Stomach smooth muscle (tissue), 2 donors: ENCODE measurements around the gene WDR18.
"Not testable (repeated sequence)": the region's sequence is repeated elsewhere in the genome, so short reads cannot be mapped to it uniquely, and the experiment has no call there.

Experiments
- H3K27ac ChIP-seq: one replicate; pipeline ENCODE4 v1.7.0; 2013; ENCODE audit warnings: mild to moderate bottlenecking, low read length, inconsistent platforms
- H3K27me3 ChIP-seq, 2 donors: one replicate each; pipeline ENCODE4 v1.7.0; 2013; ENCODE audit warnings: low read length in 2 of 2; ENCODE audit not compliant: insufficient read depth in 2 of 2, control insufficient read depth in 1 of 2
- H3K36me3 ChIP-seq, 2 donors: one replicate each; pipeline ENCODE4 v1.7.0; 2013; ENCODE audit warnings: low read length in 2 of 2; ENCODE audit not compliant: control insufficient read depth in 2 of 2, insufficient read depth in 2 of 2
- H3K4me1 ChIP-seq: one replicate; pipeline ENCODE4 v1.7.0; 2013; ENCODE audit warnings: low read length; ENCODE audit not compliant: control insufficient read depth, insufficient read depth
- H3K4me3 ChIP-seq, 2 donors: one replicate each; pipeline ENCODE4 v1.7.0; 2013; ENCODE audit warnings: low read length in 2 of 2
- H3K9ac ChIP-seq, 2 donors: one replicate each; pipeline ENCODE4 v1.7.0; 2013; ENCODE audit warnings: low read length in 2 of 2, mild to moderate bottlenecking in 1 of 2
- H3K9me3 ChIP-seq, 2 donors: one replicate each; pipeline ENCODE4 v1.7.0; 2013; ENCODE audit warnings: low read length in 2 of 2; ENCODE audit not compliant: control insufficient read depth in 2 of 2
- donor health status: healthy.
- donor health status: Pancreatic carcinoma.

Gene WDR18

GRCh38 chr19:1017906-1018305, 33.8 kb downstream of the WDR18 start:
- peaks cover 68% of the 10 kb centered on the region for H3K4me1 ChIP-seq
- no peaks in the 10 kb centered on the region for H3K27me3 ChIP-seq
- H3K9me3 ChIP-seq: no peaks in the 10 kb centered on the region
- H3K4me3 ChIP-seq: no peak overlapping the region
- no peak overlapping the region for H3K27ac ChIP-seq
- peaks cover 3 to 8% of the 10 kb centered on the region in 2 donors for H3K36me3 ChIP-seq
- no peak overlapping the region for H3K9ac ChIP-seq

DNA sequence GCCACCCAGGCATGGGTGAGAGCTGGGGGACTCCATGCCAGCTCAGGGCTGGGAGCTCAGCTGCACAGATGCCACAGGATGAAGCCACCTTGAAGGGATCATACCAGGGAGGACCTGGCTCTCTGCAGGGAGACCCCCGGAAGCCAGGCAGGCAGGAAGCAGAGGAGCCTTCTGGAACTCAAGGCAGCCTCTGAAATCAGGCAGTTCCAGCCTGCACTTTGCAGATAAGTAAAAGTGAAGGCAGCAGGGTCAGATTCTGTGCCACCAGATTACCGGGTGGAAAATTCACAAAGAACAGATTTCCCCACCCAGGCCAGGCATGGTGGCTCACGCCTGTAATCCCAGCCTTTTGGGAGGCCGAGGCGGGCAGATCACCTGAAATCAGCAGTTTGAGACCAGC, 34.2 kb downstream of the WDR18 start:
- Histone ChIP-seq H3K36me3 (peaks cover 3 to 5% of the 10 kb centered on the region in 2 donors), H3K9ac (no peak overlapping the region), H3K4me3 (peak overlapping the region in 1 of 2 donors; percentile 40), H3K27ac (no peak overlapping the region), H3K4me1 (peaks cover 65% of the 10 kb centered on the region), H3K9me3 (no peaks in the 10 kb centered on the region), H3K27me3 (no peaks in the 10 kb centered on the region)

DNA sequence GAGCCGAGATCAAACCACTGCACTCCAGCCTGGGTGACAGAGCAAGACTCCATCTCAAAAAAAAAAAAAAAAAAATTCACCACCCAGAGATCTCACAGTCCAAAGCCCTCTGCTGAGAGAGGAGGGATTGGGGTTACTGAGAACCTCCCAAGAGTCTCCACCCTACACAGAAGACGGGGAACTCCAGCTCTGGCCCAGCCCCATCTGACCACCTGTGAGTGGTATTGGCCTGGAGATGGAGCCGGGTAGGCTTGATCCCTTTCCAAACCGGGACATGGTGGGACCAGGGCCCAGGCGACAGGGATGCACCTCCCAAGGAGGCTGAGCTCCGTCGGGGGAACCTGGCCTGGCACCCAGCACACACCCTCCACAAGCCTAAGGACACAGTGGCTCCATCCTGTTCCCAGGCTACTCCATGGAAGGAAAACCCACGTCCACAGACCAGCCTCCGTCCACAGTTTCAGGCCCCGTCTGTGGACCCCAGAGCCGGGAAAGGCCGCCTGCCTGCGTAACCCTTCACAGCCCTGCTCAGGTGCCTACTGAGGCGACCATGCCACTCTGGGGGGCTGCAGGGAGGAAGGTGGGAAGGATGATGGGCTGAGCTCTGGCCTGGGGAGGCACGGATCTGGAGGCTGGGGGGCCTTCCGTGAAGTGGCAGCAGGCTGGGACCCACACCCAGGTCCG, 34.9 kb downstream of the WDR18 start:
- peaks cover 62% of the 10 kb centered on the region for H3K4me1 ChIP-seq
- peak overlapping the region; percentile 94 for H3K4me3 ChIP-seq
- H3K9me3 ChIP-seq: no peaks in the 10 kb centered on the region
- no peak overlapping the region for H3K9ac ChIP-seq
- no peaks in the 10 kb centered on the region for H3K36me3 ChIP-seq
- no peak overlapping the region for H3K27ac ChIP-seq
- H3K27me3 ChIP-seq: no peaks in the 10 kb centered on the region

GRCh38 chr19:1019616-1019961, 35.4 kb downstream of the WDR18 start:
- peaks cover 62% of the 10 kb centered on the region for H3K4me1 ChIP-seq

DNA sequence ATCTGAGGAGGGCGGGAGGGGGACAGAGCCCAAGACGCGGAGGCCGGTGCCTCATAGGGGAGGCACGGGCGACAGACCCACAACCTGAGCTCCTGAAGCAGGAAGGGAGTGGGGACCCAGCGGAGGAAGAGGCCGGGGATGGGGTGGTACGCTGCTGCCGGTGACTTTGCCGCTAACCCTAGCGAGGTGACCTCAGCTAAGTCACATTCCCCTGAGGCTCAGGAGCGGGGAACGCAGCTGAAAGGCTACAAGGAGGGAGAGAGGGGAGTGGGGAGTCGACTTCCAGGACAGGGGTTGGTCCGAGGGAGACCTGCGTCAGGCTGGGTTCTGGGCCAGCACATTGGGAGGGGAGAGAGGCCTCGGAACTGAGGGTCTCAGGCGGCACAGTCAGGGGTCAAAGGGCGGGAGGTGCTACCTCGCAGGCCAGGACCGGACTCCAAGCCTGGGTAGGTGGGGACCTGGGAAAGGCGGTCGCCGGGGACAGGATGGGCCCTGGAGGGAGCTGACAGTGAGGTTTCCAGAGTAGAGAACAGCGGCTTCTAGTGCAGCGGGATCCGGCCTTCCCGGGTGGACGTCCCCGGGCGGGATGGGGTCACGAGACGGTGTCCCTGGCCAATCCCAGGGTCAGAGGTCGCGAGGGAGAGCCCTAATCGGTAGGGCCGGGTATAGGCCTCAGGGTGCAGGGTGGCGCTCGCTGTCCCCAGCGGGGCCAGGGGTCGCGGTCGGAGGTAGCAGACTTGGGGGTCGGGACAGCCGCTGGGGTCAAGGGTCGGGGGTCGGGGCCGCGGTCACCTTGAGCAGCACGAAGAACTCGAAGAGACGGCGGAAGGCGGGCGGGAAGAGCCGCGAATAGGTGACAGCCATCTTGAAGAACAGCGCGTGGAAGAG, 36.1 kb downstream of the WDR18 start:
- Histone ChIP-seq H3K9me3 (no peaks in the 10 kb centered on the region), H3K4me3 (peak overlapping the region; percentile 94), H3K27ac (peak overlapping the region; percentile 97), H3K4me1 (peaks cover 60% of the 10 kb centered on the region), H3K9ac (peak overlapping the region; percentile 76 to 83), H3K27me3 (no peaks in the 10 kb centered on the region), H3K36me3 (no peaks in the 10 kb centered on the region)

More at GRCh38 chr19:1019616-1019961, 35.4 kb downstream of the WDR18 start:
- Histone ChIP-seq H3K9ac (peak overlapping the region; percentile 76 to 83), H3K27ac (no peak overlapping the region), H3K9me3 (no peaks in the 10 kb centered on the region), H3K4me3 (peak overlapping the region; percentile 94), H3K27me3 (no peaks in the 10 kb centered on the region), H3K36me3 (no peaks in the 10 kb centered on the region)

DNA sequence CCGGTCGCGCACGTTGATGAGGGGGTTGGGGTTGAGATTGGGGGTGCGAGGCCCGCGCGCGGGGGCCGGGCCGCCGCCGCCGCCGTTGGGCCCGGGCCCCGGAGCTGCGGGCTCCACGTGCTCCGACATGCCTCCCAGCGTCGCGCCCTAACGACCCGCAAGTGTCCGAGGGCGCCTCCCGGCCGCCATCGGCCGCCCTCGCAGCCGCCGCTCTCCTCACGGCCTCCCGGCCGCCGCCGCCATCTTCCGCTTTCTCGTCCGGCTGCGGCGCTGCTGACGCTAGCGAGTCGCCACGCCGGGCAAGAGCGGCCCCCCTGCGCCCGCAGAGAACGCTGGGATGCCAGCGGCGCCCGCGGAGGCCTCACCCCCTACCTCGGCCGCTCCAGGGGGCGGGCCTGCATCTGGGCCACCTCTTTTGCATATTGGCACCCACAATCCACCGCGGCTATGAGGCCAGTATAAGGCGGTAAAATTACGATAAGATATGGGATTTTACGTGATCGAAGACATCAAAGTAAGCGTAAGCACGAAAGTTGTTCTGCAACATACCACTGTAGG, 36.8 kb downstream of the WDR18 start, which contains the start of gene TMEM259:
Gene TMEM259 (minus strand): TSS at position 256 of the 558 bp plus-strand sequence. CDS start 127 bp downstream, at position 129.
- Histone ChIP-seq H3K4me3 (peak within 1 kb of the TSS; percentile 94), H3K4me1 (peaks cover 55% of the 10 kb centered on the region)

DNA sequence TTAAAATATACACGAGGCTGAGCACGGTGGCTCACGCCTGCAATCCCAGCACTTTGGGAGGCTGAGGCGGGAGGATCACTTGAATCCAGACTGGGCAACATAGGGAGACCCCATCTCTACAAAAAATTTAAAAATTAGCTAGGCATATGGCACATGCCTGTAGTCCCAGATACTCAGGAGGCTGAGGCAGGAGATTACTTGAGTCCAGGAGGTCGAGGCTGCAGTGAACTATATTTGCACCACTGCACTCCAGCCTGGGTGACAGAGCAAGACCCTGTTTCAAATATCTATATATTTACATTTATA, 39.7 kb downstream of the WDR18 start:
- H3K36me3 ChIP-seq, H3K27ac ChIP-seq, H3K27me3 ChIP-seq, H3K9ac ChIP-seq, H3K9me3 ChIP-seq, H3K4me3 ChIP-seq: not testable (repeated sequence)
- H3K4me1 ChIP-seq: peaks cover 39% of the 10 kb centered on the region

More for the DNA sequence above, 36.8 kb downstream of the WDR18 start, which contains the start of gene TMEM259:
- H3K27me3 ChIP-seq: no peaks in the 10 kb centered on the region
- no peaks in the 10 kb centered on the region for H3K36me3 ChIP-seq
- H3K9ac ChIP-seq: peak within 1 kb of the TSS; percentile 76 to 83
- H3K9me3 ChIP-seq: no peaks in the 10 kb centered on the region
- H3K27ac ChIP-seq: peak within 1 kb of the TSS; percentile 97

DNA sequence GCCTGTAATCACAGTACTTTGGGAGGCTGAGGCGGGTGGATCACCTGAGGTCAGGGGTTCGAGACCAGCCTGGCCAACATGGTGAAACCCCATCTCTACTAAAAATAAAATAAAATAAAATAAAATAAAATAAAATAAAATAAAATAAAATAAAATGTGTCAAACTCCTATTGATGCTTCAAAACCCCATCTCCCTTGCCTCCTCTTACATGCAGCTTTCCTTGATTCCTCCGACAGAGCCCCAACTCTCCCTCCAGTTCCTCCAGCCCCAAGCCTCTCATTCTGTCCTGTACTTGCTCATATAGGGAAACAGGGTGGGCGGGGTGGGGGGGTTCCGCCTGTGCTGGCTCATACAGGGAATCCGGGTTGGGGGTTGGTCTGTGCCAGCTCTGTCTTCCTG, 40.9 kb downstream of the WDR18 start:
- not testable (repeated sequence) for H3K36me3 ChIP-seq, H3K4me3 ChIP-seq, H3K27ac ChIP-seq, H3K9me3 ChIP-seq, H3K9ac ChIP-seq, H3K27me3 ChIP-seq
- peaks cover 31% of the 10 kb centered on the region for H3K4me1 ChIP-seq

GRCh38 chr19:1025960-1026782, 42.0 kb downstream of the WDR18 start, which contains the start of gene CNN2:
Gene CNN2, plus strand, starts transcription at chr19:1026608. Its CDS starts 54 bp downstream, at chr19:1026662.
- peaks cover 0 to 3% of the 10 kb centered on the region in 2 donors for H3K36me3 ChIP-seq
- H3K4me1 ChIP-seq: peaks cover 36% of the 10 kb centered on the region
- peak within 1 kb of the TSS; percentile 95 to 99 for H3K9ac ChIP-seq
- no peaks in the 10 kb centered on the region for H3K27me3 ChIP-seq
- H3K9me3 ChIP-seq: no peaks in the 10 kb centered on the region
- H3K4me3 ChIP-seq: peak within 1 kb of the TSS; percentile 93 to 94
- H3K27ac ChIP-seq: peak within 1 kb of the TSS; percentile 98
